Fibroblast of lung (primary cell): ENCODE measurements around the gene SLC44A4. TPM values are rescaled to one million over a fixed set of nuclear protein-coding genes. Genes with fewer than 3 reads are reported as not detected.
"Not testable (repeated sequence)": the region's sequence is repeated elsewhere in the genome, so short reads cannot be mapped to it uniquely, and the experiment has no call there.

Experiments used
- DNase-seq, 2 donors: peaks; one replicate each; pipeline versions ENCODE4 v3.0.0 to v3.0.0-alpha.2; 2010; ENCODE audit warnings: low read depth in 2 of 2
- H2AFZ ChIP-seq: 2 replicates; pipeline ENCODE4 v1.5.1; 2012; ENCODE audit warnings: low read length, control low read depth, inconsistent platforms
- H3K27ac ChIP-seq: 2 replicates; pipeline ENCODE4 v1.5.1; 2011; ENCODE audit warnings: low read length, control low read depth; ENCODE audit not compliant: insufficient read depth
- H3K27me3 ChIP-seq: 2 replicates; pipeline ENCODE4 v1.5.1; 2011; ENCODE audit warnings: mild to moderate bottlenecking, low read length; ENCODE audit not compliant: control insufficient read depth, insufficient read depth
- H3K36me3 ChIP-seq: 2 replicates; pipeline ENCODE4 v1.5.1; 2011; ENCODE audit warnings: low read length; ENCODE audit not compliant: control insufficient read depth, insufficient read depth
- H3K4me1 ChIP-seq: 2 replicates; pipeline ENCODE4 v1.5.1; 2011; ENCODE audit warnings: low read length; ENCODE audit not compliant: control insufficient read depth, insufficient read depth; ENCODE audit errors: extremely low read depth
- H3K4me2 ChIP-seq: 2 replicates; pipeline ENCODE4 v1.5.1; 2011; ENCODE audit warnings: low read length, control low read depth; ENCODE audit not compliant: insufficient read depth; ENCODE audit errors: extremely low read depth
- H3K4me3 ChIP-seq, 4 experiments: fragments of 200-600 bp in 1 of 4; sonication (generic) in 1 of 4; replicated peaks in 1 of 4; 2 replicates each; pipeline ENCODE4 v1.5.1; 2011 to 2016; ENCODE audit warnings: low read length in 4 of 4, low read depth in 3 of 4, mild to moderate bottlenecking in 3 of 4, control low read depth in 2 of 4, inconsistent platforms in 1 of 4, mixed read lengths in 1 of 4; ENCODE audit not compliant: insufficient read depth in 1 of 4; ENCODE audit errors: control extremely low read depth in 1 of 4
- H3K79me2 ChIP-seq: 2 replicates; pipeline ENCODE4 v1.5.1; 2012; ENCODE audit warnings: mild to moderate bottlenecking, low read length, inconsistent platforms; ENCODE audit not compliant: control insufficient read depth, insufficient read depth
- H3K9ac ChIP-seq: 2 replicates; pipeline ENCODE4 v1.5.1; 2011; ENCODE audit warnings: mild to moderate bottlenecking, low read length, control low read depth; ENCODE audit not compliant: insufficient read depth
- H3K9me3 ChIP-seq: 2 replicates; pipeline ENCODE4 v1.5.1; 2012; ENCODE audit warnings: low read depth, low read length; ENCODE audit not compliant: control insufficient read depth, insufficient read depth
- H4K20me1 ChIP-seq: 2 replicates; pipeline ENCODE4 v1.5.1; 2011; ENCODE audit warnings: low read length; ENCODE audit not compliant: control insufficient read depth, insufficient read depth; ENCODE audit errors: extremely low read depth
- CTCF ChIP-seq, 2 donors: IDR thresholded peaks in 1 of 2; conservative IDR thresholded peaks in 1 of 2; 1 replicate in 1 of 2; 2 replicates in 1 of 2; pipeline ENCODE4 v1.5.1; 2011 to 2012; ENCODE audit warnings: low read length in 2 of 2, control low read depth in 1 of 2, inconsistent platforms in 1 of 2, low read depth in 1 of 2, mild to moderate bottlenecking in 1 of 2
- EZH2 ChIP-seq: IDR thresholded peaks from 2 replicates; pipeline ENCODE4 v1.5.1; 2012; ENCODE audit warnings: low read length, control low read depth, mild to moderate bottlenecking; ENCODE audit errors: missing control alignments
- polyA plus RNA-seq, 2 donors: library from polyadenylated mRNA; depleted of rRNA in 1 of 2; stranded (reverse) in 1 of 2; unstranded in 1 of 2; fragments of >200 nt; gene quantifications; 2 replicates each; pipeline ENCODE4 v1.2.1, GENCODE V29; 2011 to 2012; ENCODE audit warnings: missing spikeins in 1 of 2
- total RNA-seq: library from RNA; depleted of rRNA; stranded (reverse); fragments of >200 nt; gene quantifications from 2 replicates; pipeline ENCODE4 v1.2.1, GENCODE V29; 2014

Gene SLC44A4
- total and polyA plus RNA-seq, 2 donors (not counting 1 experiment from before 2014, with no cell fraction given): not detected

GRCh38 chr6:31819871-31820299 lies 58.9 kb downstream of the SLC44A4 start:
- H3K36me3 ChIP-seq: no peaks in the 10 kb centered on the region
- peaks cover 7% of the 10 kb centered on the region for H3K4me1 ChIP-seq
- no peak overlapping the region for H3K27ac ChIP-seq
- H3K4me3 ChIP-seq: no peak overlapping the region
- no peak overlapping the region for H3K4me2 ChIP-seq
- peaks cover 21% of the 10 kb centered on the region for H3K79me2 ChIP-seq
- H2AFZ ChIP-seq: no peak overlapping the region
- H3K9me3 ChIP-seq: no peaks in the 10 kb centered on the region
- H3K27me3 ChIP-seq: no peaks in the 10 kb centered on the region
- H3K9ac ChIP-seq: no peak overlapping the region
- H4K20me1 ChIP-seq: no peaks in the 10 kb centered on the region
- TF ChIP-seq CTCF (conservative IDR thresholded peaks at IDR 0.05 in 1 of 2, IDR thresholded peaks at IDR 0.05 in 1 of 2; ENCODE audit: low read depth in 1 of 2, low read length in 2 of 2) (no peak), EZH2 (no peak)
- DNase-seq: no peak

GRCh38 chr6:31817929-31818511 lies 60.8 kb downstream of the SLC44A4 start:
- not testable (repeated sequence) for H4K20me1 ChIP-seq, H3K9me3 ChIP-seq, DNase-seq, H2AFZ ChIP-seq, H3K9ac ChIP-seq, H3K36me3 ChIP-seq, H3K4me1 ChIP-seq, H3K27ac ChIP-seq, H3K27me3 ChIP-seq
- peak overlapping the region; percentile 96 for H3K4me2 ChIP-seq
- H3K4me3 ChIP-seq: peak overlapping the region; percentile 45 to 67 (median 52)
- H3K79me2 ChIP-seq: peaks cover 21% of the 10 kb centered on the region

- H3K4me1 ChIP-seq, H4K20me1 ChIP-seq, H2AFZ ChIP-seq, H3K27me3 ChIP-seq, H3K27ac ChIP-seq, H3K9ac ChIP-seq, H3K36me3 ChIP-seq, H3K9me3 ChIP-seq: not testable (repeated sequence)
- peak in 1 of 2 donors; percentile 50 for DNase-seq
- Histone ChIP-seq H3K4me2 (peak overlapping the region; percentile 96), H3K4me3 (peak overlapping the region; percentile 45 to 67 (median 52)), H3K79me2 (peaks cover 21% of the 10 kb centered on the region)
Measured at GRCh38 chr6:31817133-31817928, 61.5 kb downstream of the SLC44A4 start.
